GM19455 (cell line): Measurements from ENCODE around the gene COQ10A.
"Not testable (repeated sequence)": the region's sequence is repeated elsewhere in the genome, so short reads cannot be mapped to it uniquely, and the experiment has no call there.

Source experiments
- ATAC-seq: cut with Tn5 transposase; IDR thresholded peaks from one replicate; pipeline ENCODE4 v1.9.1; 2021; ENCODE audit not compliant: unreplicated experiment

COQ10A gene

GRCh38 chr12:56274299-56274698, 7.6 kb downstream of the COQ10A start:
- ATAC-seq = no peak

DNA sequence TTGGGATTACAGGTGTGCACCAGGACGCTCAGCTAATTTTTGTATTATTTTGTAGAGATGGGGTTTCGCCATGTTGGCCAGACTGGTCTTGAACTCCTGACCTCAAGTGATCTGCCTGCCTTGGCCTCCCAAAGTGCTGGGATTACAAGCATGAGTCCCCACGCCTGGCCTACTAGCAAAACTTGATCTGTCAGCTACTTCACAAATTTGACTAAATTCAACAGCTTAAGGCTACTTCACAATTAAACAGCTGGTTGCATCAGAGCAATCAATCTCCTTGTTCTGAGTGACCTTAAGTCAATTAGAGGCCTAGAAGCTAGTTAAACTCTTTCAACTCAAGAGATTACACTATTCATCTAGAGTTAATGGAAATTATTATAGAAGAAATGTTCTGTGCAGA, 12.2 kb downstream of the COQ10A start:
- ATAC-seq = no peak

DNA sequence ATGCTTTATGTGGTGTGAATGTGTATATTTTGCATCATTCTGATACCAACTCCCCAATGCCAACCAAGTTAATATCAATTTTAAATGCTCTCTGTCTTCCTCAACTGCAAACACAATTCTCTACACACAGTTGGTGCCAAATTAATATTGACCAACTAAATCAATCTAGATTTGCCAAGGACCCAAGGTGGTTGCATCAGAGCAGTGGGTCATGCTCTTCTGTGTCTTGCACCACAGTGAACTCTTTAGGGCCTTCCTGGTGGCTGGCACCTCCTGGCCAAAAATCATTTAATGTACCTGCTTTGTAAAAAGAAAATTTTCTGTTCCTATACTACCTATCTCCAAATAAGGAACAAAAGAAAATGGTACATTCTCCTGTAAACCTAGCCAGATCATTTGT, 14.1 kb downstream of the COQ10A start:
- ATAC-seq = no peak

DNA sequence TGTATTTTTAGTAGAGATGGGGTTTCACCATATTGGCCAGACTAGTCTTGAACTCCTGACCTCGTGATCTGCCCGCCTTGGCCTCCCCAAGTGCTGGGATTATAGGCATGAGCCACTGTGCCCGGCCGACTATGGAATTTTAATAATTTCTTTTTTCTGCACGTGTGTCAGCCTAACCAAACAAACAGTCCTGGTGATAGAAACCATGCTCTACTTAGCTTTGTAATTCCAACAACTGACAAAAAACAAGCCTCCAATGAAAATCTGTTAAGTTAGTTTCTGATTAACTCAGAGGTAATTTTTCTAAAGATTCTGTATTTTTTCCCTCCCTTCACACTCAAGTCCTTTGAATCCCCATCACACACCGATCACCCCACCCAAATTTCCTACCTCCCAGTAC, 15.3 kb downstream of the COQ10A start:
- ATAC-seq = no peak

DNA sequence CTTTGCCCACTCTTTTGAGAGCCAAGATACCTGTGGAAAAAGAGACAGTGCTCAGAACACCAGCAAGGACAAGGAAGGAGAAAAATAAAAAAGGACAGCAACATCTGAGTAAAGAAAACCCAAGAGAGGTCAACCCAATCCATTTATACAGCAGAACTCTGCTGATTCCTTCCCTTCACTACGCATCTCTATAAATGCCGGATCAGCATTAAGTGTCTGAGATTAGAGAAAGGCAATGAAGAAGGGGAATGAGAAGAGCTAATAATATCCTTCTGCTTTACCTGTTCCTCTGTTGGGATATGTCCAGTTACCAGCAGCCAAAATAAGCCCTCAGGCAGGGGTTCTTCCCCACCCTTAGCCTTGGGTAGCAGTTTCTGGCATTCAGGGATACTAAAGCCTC, 15.8 kb downstream of the COQ10A start:
- ATAC-seq = no peak

GRCh38 chr12:56284263-56284662, 17.5 kb downstream of the COQ10A start:
- ATAC-seq = not testable (repeated sequence)

- ATAC-seq = no peak
These were observed 19.5 kb downstream of the COQ10A start for GRCh38 chr12:56286044-56286830.

DNA sequence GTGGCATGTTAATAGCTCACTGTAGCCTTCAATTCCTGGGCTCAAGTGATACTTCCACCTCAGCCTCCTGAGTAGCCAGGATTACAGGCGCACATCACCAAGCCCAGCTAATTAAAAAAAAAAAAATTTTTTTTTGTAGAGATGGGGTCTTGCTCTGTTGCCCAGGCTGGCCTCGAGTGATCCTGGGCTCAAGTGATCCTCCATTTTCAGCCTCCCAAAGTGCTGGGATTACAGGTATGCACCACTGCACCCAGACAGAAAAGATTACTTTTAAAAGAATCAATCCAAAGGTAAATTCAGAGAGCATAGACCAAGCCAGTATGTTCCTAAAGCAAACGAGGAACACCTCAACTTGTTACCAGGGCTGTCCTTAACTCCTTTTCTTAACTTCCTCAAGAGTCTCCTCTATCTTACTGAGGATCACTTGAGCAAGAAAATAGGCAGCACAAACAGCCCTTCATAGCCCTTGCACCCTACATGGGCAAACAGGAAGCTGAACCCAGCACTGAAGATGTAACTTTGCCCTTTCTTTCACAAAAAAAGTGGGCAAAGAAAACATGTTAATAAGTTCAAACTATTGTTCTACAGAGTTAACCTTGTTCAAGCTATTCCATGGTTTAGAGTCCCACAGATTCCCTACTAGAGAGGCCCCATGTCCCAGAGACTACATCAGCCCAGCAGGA, 22.1 kb downstream of the COQ10A start:
- no peak for ATAC-seq

GRCh38 chr12:56293795-56294194, 27.1 kb downstream of the COQ10A start:
- no peak for ATAC-seq

DNA sequence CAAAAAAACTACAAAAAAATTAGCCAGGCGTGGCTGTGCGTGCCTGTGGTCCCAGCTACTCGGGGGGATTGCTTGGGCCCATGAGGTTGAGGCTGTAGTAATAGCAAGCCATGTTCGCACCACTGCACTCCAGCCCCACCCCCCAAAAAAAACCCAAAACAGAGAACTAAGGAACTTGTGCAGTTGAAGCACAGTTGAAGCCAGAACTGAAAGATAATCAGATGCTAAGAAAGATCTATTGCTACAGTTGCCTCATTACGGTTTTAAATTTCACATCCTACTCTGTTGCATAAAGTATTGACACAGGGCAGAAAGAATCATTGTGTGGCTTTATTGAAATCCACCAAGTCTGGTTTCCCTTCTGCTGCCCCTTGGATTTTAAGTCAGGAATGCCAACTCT, 29.6 kb downstream of the COQ10A start:
- ATAC-seq = no peak

- ATAC-seq = no peak
These were observed 30.7 kb downstream of the COQ10A start for GRCh38 chr12:56297400-56297799.

DNA sequence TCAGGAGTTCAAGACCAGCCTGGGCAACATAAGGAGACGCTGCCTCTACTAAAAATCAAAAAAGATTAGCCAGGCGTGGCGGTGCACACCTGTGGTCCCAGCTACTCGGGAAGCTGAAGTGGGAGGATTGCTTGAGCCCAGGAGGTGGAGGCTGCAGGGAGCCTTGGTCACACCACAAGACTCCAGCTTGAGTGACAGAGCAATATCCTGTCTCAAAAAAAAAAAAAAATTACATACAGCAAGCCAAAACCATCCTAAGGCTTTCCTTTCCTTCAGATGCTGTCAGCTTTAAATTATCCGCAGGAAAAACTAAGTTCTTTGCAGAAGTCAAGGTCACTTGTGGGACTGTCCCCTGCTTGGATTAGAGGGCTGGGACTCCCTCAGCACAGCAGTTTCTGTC, 32.1 kb downstream of the COQ10A start:
- ATAC-seq = no peak

DNA sequence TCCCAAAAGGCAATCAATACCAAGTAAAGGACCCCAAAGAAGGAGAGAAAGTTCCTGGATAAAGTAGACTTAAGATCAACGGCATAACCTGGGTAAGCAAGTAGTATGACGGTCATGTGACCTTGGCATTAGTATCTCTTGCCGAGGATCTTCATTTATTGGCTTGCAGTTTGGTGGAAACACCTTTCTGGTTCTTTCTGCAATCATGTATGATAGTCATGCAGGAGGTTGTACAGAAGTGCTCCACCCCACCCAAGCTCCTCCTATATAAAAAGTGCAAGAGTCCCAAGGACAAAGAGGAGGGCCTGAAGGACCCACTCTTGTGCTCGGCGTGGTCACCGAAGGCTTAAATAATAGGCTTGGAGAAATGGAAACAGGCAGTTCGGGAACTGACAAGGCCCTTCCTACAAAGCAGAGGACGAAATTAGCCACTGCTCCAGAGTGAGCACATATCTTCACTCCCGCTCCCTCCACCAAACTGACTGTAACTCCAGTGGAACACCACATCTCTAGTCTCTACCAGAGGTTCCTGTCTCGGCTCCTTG, 32.6 kb downstream of the COQ10A start:
- ATAC-seq = peak; percentile 12

GRCh38 chr12:56299853-56300643, 33.3 kb downstream of the COQ10A start, which contains the start of gene CS:
Gene CS, minus strand, starts transcription at chr12:56300330. Its CDS starts 129 bp downstream, at chr12:56300201.
- ATAC-seq = peak; percentile 93

- no peak for ATAC-seq
These were observed 34.1 kb downstream of the COQ10A start for GRCh38 chr12:56300644-56301464.

DNA sequence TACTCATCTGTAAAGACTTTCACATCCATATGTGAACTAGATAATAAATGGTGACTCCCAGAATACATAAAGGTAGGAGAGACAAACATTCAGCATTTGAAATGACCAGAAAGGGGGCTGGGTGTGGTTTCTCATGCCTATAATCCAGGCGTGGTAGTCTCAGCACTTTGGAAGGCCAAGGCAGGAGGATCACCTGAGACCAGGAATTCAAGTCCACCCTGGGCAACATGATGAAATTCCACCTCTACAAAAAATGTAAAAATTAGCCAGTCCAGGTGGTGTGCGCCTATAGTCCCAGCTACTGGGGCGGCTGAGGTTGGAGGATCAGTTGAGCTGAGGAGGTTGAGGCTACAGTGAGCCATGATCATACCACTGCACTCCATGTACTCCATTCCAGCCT, 37.5 kb downstream of the COQ10A start:
- ATAC-seq = no peak

DNA sequence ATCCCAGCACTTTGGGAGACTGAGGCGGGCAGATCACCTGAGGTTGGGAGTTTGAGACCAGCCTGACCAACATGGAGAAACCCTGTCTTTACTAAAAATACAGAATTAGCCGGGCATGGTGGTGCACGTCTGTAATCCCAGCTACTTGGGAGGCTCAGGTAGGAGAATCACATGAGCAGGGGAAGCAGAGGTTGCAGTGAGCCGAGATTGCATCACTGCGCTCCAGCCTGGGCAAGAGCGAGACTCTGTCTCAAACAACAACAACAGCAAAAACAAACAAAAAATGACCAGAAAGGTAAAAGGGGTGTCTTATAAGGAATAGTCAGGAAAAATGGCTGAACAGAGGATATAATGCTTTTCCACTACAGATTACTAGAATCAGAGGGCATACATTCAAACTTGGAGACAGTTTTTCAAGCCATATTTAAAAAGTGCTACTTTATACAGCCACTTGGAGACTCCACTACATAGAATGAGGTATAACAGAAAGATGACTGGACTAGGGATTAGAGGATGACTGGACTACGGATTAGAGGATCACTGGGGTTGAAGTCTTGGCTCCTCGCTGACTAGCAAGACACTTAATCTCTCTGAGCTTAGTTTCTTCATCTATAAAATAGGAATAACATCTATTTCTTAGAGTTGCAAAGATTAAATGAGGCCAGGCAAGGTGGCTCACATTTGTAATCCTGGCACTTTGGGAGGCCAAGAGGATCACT, 38.3 kb downstream of the COQ10A start:
- ATAC-seq = no peak

DNA sequence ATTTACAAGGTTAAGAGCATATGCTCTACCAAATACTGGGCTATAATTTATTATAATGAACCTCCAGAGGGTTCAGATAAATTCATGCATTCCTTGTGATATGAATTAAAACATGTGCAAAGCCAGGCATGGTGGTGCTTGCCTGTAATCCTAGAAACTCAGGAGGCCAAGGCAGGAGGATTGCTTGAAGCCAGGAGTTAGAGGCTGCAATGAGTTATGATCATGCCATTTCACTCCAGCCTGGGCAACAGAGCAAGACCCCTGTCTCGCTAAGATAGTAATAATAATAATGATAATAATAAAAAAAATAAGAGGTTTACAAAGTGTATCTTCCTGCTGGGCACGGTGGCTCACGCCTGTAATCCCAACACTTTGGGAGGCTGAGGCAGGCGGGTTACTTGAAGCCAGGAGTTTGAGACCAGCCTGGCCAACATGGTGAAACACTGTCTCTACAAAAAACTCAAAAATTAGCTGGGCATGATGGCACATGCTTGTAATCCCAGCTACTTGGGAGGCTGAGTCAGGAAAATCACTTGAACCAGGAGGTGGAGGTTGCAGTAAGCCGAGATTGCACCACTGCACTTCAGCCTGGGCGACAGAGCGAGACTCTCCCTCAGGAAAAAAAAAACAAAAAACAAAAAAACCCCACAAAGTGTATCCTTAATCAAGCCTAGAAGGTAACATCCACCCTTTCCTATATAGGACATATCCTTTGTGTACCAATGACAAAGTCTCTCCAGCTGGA, 40.7 kb downstream of the COQ10A start:
- ATAC-seq = no peak

DNA sequence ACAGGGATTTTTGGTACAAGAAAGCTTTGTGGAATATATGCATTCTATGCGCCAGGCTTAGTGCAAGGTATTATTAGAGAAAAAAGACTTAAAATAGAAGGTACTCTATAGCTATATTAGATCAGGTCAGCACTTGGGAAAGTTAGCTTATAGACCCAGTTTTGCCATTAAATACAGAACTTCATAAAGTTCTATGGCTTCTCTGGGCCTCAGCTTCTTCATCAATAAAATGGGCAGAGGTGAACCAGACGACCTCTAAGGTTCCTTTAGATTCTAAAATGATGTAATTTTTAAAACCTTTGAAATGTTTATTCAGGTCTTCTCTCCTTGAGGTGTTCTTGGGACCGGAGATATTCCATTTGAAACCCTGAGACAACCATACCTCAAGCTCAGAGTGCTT, 42.0 kb downstream of the COQ10A start:
- no peak for ATAC-seq
